ENCODE data around the gene RERE.

DNA sequence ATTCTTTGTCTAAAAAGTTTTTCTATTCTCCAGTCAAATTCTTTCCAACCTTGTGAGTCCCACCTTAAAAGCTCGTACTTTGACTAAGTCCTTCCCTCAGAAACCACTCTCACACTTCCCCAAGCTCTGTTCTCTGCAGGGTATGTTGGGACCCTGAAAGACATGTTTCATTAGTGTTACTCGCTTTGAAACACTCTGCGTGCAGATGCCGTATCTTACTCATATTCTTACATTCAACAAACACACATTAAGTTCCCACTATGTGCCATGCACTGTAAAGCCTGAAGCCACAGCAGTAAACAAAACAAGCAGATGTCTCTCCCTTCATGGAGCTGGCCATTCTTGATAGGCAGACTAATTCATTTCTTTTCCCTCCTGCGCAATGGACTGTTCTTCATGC, 229.7 kb downstream of the RERE start:
- TF ChIP-seq, protein P1, sequence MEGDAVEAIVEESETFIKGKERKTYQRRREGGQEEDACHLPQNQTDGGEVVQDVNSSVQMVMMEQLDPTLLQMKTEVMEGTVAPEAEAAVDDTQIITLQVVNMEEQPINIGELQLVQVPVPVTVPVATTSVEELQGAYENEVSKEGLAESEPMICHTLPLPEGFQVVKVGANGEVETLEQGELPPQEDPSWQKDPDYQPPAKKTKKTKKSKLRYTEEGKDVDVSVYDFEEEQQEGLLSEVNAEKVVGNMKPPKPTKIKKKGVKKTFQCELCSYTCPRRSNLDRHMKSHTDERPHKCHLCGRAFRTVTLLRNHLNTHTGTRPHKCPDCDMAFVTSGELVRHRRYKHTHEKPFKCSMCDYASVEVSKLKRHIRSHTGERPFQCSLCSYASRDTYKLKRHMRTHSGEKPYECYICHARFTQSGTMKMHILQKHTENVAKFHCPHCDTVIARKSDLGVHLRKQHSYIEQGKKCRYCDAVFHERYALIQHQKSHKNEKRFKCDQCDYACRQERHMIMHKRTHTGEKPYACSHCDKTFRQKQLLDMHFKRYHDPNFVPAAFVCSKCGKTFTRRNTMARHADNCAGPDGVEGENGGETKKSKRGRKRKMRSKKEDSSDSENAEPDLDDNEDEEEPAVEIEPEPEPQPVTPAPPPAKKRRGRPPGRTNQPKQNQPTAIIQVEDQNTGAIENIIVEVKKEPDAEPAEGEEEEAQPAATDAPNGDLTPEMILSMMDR (IDR thresholded peaks at IDR 0.05; ENCODE audit: borderline replicate concordance, extremely low read depth, low read length, poor library complexity, severe bottlenecking) = no peak
- TF ChIP-seq EZH2 (IDR thresholded peaks at IDR 0.05; ENCODE audit: borderline replicate concordance, low read depth, low read length, severe bottlenecking) = no peak
